ENCODE measurements around the gene ASIC4. TPM values are rescaled to one million over a fixed set of nuclear protein-coding genes. Genes with fewer than 3 reads are reported as not detected.

ASIC4 gene
- total and polyA plus RNA-seq, 2 of the 8 experiments (the other 6 are each of a cell fraction or from before 2014, with no cell fraction given), result 0.12 to 0.22 TPM

GRCh38 chr2:219467736-219468075 lies 46.6 kb upstream of the ASIC4 start (continued):
- TF ChIP-seq JUN (IDR thresholded peaks at IDR 0.05; ENCODE audit: low read depth, low read length), result no peak
